Upper lobe of left lung (tissue), 4 donors: ENCODE data around the gene NCS1.

Source experiments
- CTCF ChIP-seq, 6 experiments: fragments of 450-650 bp in 4 of 6; fragments of 200-600 bp in 2 of 6; sonication (generic) in 2 of 6; IDR thresholded peaks; one replicate each; pipeline ENCODE4 v1.5.1; 2016 to 2019; ENCODE audit warnings: antibody characterized with exemption in 6 of 6
- POLR2A ChIP-seq, 4 donors: fragments of 450-650 bp; IDR thresholded peaks; one replicate each; pipeline ENCODE4 v1.5.1; 2016 to 2017; ENCODE audit warnings: antibody characterized with exemption in 4 of 4, mild to moderate bottlenecking in 2 of 4

GRCh38 chr9:130286072-130286770 lies 114.0 kb downstream of the NCS1 start:
- no peak for TF ChIP-seq POLR2A (IDR thresholded peaks at IDR 0.05)
- no peak for TF ChIP-seq CTCF (IDR thresholded peaks at IDR 0.05)
